ENCODE data around the gene PRPSAP2.

GRCh38 chr17:18862011-18862410 lies 4.1 kb downstream of the PRPSAP2 start:
- TF ChIP-seq, protein P1, sequence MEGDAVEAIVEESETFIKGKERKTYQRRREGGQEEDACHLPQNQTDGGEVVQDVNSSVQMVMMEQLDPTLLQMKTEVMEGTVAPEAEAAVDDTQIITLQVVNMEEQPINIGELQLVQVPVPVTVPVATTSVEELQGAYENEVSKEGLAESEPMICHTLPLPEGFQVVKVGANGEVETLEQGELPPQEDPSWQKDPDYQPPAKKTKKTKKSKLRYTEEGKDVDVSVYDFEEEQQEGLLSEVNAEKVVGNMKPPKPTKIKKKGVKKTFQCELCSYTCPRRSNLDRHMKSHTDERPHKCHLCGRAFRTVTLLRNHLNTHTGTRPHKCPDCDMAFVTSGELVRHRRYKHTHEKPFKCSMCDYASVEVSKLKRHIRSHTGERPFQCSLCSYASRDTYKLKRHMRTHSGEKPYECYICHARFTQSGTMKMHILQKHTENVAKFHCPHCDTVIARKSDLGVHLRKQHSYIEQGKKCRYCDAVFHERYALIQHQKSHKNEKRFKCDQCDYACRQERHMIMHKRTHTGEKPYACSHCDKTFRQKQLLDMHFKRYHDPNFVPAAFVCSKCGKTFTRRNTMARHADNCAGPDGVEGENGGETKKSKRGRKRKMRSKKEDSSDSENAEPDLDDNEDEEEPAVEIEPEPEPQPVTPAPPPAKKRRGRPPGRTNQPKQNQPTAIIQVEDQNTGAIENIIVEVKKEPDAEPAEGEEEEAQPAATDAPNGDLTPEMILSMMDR (IDR thresholded peaks at IDR 0.05) = no peak
- TF ChIP-seq EZH2 (IDR thresholded peaks at IDR 0.05; ENCODE audit: borderline replicate concordance, insufficient read depth, low read depth, low read length, poor library complexity, severe bottlenecking) = no peak

All from B cell (primary cell).